WTC11 (cell line): Measurements from ENCODE around the gene CLCN1. TPM values are rescaled to one million over a fixed set of nuclear protein-coding genes. Genes with fewer than 3 reads are reported as not detected.

Experiments
- ATAC-seq: fragments of 200-7000 bp; cut with Tn5 transposase; 2 replicates; pipeline ENCODE4 v1.10.0; 2021; ENCODE audit warnings: mild to moderate bottlenecking, moderate library complexity
- CTCF ChIA-PET: fragments of 300-600 bp; sonication (Branson Sonifier 250); formaldehyde crosslinking; loops from one replicate; lab custom pipeline; 2021; ENCODE audit warnings: antibody characterized with exemption; lab: Charles Lee
- POLR2A ChIA-PET: fragments of 350-600 bp; sonication (Branson Sonifier 250); formaldehyde crosslinking; loops from one replicate; lab custom pipeline; 2021; ENCODE audit warnings: antibody characterized with exemption; lab: Charles Lee
- DNase-seq: peaks from one replicate; pipeline ENCODE4 v3.0.0; 2021; ENCODE audit warnings: low spot score
- H3K27ac Mint-ChIP-seq: 2 replicates; pipeline ENCODE4 v1.8.0; 2021; ENCODE audit warnings: mixed read lengths
- H3K27me3 Mint-ChIP-seq: 2 replicates; pipeline ENCODE4 v1.8.0; 2021; ENCODE audit warnings: low read depth, mild to moderate bottlenecking, moderate library complexity, mixed read lengths
- H3K36me3 Mint-ChIP-seq: 2 replicates; pipeline ENCODE4 v1.8.0; 2021; ENCODE audit warnings: mixed read lengths
- H3K4me1 Mint-ChIP-seq: 2 replicates; pipeline ENCODE4 v1.8.0; 2022; ENCODE audit warnings: mixed read lengths
- H3K4me3 Mint-ChIP-seq: 2 replicates; pipeline ENCODE4 v1.8.0; 2021; ENCODE audit warnings: mild to moderate bottlenecking, moderate library complexity, mixed read lengths
- H3K9me3 Mint-ChIP-seq: 2 replicates; pipeline ENCODE4 v1.8.0; 2021; ENCODE audit warnings: mixed read lengths
- E2F5 ChIP-seq: sonication (generic); formaldehyde crosslinking; IDR thresholded peaks from 2 replicates; pipeline ENCODE4 v1.8.1; 2022; ENCODE audit warnings: mild to moderate bottlenecking, moderate library complexity, missing genetic modification reagents
- ELF4 ChIP-seq: sonication (generic); formaldehyde crosslinking; IDR thresholded peaks from 2 replicates; pipeline ENCODE4 v1.8.1; 2022; ENCODE audit warnings: low read depth, mild to moderate bottlenecking, moderate library complexity, missing genetic modification reagents
- ESRRA ChIP-seq: sonication (generic); formaldehyde crosslinking; IDR thresholded peaks from 2 replicates; pipeline ENCODE4 v1.8.1; 2022; ENCODE audit warnings: mild to moderate bottlenecking, missing genetic modification reagents, borderline replicate concordance
- ETV6 ChIP-seq: sonication (generic); formaldehyde crosslinking; IDR thresholded peaks from 2 replicates; pipeline ENCODE4 v1.8.1; 2022; ENCODE audit warnings: mild to moderate bottlenecking, missing genetic modification reagents
- NFYB ChIP-seq: sonication (generic); formaldehyde crosslinking; conservative IDR thresholded peaks from 2 replicates; pipeline ENCODE4 v1.8.0; 2022; ENCODE audit warnings: low read depth, missing genetic modification reagents
- NR1H2 ChIP-seq: sonication (generic); formaldehyde crosslinking; IDR thresholded peaks from 2 replicates; pipeline ENCODE4 v1.9.0; 2021; ENCODE audit warnings: mild to moderate bottlenecking, moderate library complexity, missing genetic modification reagents
- PREB ChIP-seq: sonication (generic); formaldehyde crosslinking; IDR thresholded peaks from 2 replicates; pipeline ENCODE4 v1.8.1; 2022; ENCODE audit warnings: mild to moderate bottlenecking, missing genetic modification reagents, moderate library complexity, borderline replicate concordance
- SOX15 ChIP-seq: fragments of 250-450 bp; sonication (Bioruptor Pico); IDR thresholded peaks from 2 replicates; pipeline ENCODE4 v1.9.0; 2021; ENCODE audit warnings: mild to moderate bottlenecking
- TCF7 ChIP-seq: sonication (generic); formaldehyde crosslinking; IDR thresholded peaks from 2 replicates; pipeline ENCODE4 v1.8.0; 2022; ENCODE audit warnings: mild to moderate bottlenecking, low read depth, missing genetic modification reagents, moderate library complexity
- TEAD1 ChIP-seq: sonication (generic); formaldehyde crosslinking; IDR thresholded peaks from 2 replicates; pipeline ENCODE4 v1.8.0; 2022; ENCODE audit warnings: mild to moderate bottlenecking, missing genetic modification reagents
- ZNF121 ChIP-seq: sonication (generic); formaldehyde crosslinking; IDR thresholded peaks from 2 replicates; pipeline ENCODE4 v1.8.0; 2023; ENCODE audit warnings: missing genetic modification reagents
- ZNF425 ChIP-seq: fragments of 250-450 bp; sonication (Bioruptor Pico); conservative IDR thresholded peaks from 2 replicates; pipeline ENCODE4 v1.9.0; 2021; ENCODE audit warnings: mild to moderate bottlenecking
- total RNA-seq: library from RNA; stranded (reverse); gene quantifications from 3 replicates; pipeline ENCODE4 v1.2.3, GENCODE V29; 2021
- TF ChIP-seq, protein P1 (sequence below): sonication (generic); formaldehyde crosslinking; IDR thresholded peaks from 2 replicates; pipeline ENCODE4 v1.8.1; 2023; ENCODE audit warnings: mild to moderate bottlenecking, moderate library complexity, missing genetic modification reagents
- TF ChIP-seq, protein P2 (sequence below): sonication (generic); formaldehyde crosslinking; IDR thresholded peaks from 2 replicates; pipeline ENCODE4 v1.8.1; 2023; ENCODE audit warnings: mild to moderate bottlenecking, missing genetic modification reagents, borderline replicate concordance
- TF ChIP-seq, protein P3 (sequence below): sonication (generic); formaldehyde crosslinking; IDR thresholded peaks from 2 replicates; pipeline ENCODE4 v1.8.0; 2023; ENCODE audit warnings: mild to moderate bottlenecking, missing genetic modification reagents
- TF ChIP-seq, protein P4 (sequence below): sonication (generic); formaldehyde crosslinking; IDR thresholded peaks from 2 replicates; pipeline ENCODE4 v1.8.0; 2022; ENCODE audit warnings: missing genetic modification reagents

Gene CLCN1
- total RNA-seq, 1 experiment from 2014 or later, result 0.28 TPM

GRCh38 chr7:143327903-143328302 is 12.0 kb downstream of the CLCN1 start (continued):
- TF ChIP-seq, protein P1, sequence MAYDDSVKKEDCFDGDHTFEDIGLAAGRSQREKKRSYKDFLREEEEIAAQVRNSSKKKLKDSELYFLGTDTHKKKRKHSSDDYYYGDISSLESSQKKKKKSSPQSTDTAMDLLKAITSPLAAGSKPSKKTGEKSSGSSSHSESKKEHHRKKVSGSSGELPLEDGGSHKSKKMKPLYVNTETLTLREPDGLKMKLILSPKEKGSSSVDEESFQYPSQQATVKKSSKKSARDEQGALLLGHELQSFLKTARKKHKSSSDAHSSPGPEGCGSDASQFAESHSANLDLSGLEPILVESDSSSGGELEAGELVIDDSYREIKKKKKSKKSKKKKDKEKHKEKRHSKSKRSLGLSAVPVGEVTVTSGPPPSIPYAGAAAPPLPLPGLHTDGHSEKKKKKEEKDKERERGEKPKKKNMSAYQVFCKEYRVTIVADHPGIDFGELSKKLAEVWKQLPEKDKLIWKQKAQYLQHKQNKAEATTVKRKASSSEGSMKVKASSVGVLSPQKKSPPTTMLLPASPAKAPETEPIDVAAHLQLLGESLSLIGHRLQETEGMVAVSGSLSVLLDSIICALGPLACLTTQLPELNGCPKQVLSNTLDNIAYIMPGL (CRISPR knock-in tag), result no peak
- no peak for TF ChIP-seq PREB (CRISPR knock-in tag)
- TF ChIP-seq TEAD1 (CRISPR knock-in tag), result no peak
- TF ChIP-seq ESRRA (CRISPR knock-in tag), result no peak
- TF ChIP-seq ZNF121 (CRISPR knock-in tag), result no peak
- no peak for TF ChIP-seq ETV6 (CRISPR knock-in tag)
- no peak for TF ChIP-seq NFYB
- TF ChIP-seq, all 79 proteins: peak for 0

DNA sequence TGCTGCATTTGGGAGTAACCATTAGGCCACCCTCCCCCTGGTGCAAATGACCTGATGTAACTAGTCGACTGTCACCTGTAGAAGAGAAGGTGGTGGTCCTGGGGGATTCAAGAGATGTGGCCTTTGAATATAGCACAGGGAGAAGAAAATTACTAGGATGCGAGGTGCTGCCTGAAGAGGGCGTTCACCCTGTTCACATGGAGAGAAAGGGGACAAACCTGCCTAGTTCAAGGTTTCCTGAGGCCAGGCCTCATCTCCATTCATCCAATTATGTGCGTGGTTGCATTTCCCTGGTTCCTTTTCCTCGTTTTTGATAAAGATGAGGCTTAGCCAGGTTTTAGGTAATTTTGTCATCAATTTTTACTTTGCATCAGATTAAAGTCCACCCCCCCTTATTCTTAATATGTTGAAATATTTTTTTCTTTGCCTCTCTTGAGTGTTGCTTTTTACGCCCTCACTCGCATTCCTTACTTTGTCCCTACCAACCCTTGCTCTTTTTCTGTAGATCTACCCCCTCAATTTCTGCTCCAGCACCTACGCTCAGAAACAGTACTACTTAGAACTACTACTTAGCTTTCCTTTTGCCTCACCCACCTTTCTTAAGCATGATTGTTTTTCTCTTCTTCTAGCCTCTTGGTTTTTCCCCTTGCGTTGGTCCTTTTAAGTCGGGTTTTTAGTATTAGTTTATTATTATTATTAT is 13.7 kb downstream of the CLCN1 start:
- ChIA-PET CTCF (interaction anchor here (1.3 to 2.1 kb wide), 2 partner anchors 9 to 16 kb away, joined by 3 to 8 read pairs; no protein-coding TSS in a partner anchor), POLR2A (no interaction called here)
- Mint-ChIP-seq H3K36me3 (no peaks in the 10 kb centered on the region), H3K27me3 (no peaks in the 10 kb centered on the region), H3K9me3 (no peaks in the 10 kb centered on the region), H3K4me1 (peaks cover 19% of the 10 kb centered on the region), H3K27ac (no peak overlapping the region), H3K4me3 (no peak overlapping the region)
- DNase-seq (no peak), ATAC-seq (peak; percentile 52)
- TF ChIP-seq, protein P2, sequence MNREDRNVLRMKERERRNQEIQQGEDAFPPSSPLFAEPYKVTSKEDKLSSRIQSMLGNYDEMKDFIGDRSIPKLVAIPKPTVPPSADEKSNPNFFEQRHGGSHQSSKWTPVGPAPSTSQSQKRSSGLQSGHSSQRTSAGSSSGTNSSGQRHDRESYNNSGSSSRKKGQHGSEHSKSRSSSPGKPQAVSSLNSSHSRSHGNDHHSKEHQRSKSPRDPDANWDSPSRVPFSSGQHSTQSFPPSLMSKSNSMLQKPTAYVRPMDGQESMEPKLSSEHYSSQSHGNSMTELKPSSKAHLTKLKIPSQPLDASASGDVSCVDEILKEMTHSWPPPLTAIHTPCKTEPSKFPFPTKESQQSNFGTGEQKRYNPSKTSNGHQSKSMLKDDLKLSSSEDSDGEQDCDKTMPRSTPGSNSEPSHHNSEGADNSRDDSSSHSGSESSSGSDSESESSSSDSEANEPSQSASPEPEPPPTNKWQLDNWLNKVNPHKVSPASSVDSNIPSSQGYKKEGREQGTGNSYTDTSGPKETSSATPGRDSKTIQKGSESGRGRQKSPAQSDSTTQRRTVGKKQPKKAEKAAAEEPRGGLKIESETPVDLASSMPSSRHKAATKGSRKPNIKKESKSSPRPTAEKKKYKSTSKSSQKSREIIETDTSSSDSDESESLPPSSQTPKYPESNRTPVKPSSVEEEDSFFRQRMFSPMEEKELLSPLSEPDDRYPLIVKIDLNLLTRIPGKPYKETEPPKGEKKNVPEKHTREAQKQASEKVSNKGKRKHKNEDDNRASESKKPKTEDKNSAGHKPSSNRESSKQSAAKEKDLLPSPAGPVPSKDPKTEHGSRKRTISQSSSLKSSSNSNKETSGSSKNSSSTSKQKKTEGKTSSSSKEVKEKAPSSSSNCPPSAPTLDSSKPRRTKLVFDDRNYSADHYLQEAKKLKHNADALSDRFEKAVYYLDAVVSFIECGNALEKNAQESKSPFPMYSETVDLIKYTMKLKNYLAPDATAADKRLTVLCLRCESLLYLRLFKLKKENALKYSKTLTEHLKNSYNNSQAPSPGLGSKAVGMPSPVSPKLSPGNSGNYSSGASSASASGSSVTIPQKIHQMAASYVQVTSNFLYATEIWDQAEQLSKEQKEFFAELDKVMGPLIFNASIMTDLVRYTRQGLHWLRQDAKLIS (CRISPR knock-in tag), result no peak
- no peak for TF ChIP-seq ZNF425
- TF ChIP-seq, protein P3, sequence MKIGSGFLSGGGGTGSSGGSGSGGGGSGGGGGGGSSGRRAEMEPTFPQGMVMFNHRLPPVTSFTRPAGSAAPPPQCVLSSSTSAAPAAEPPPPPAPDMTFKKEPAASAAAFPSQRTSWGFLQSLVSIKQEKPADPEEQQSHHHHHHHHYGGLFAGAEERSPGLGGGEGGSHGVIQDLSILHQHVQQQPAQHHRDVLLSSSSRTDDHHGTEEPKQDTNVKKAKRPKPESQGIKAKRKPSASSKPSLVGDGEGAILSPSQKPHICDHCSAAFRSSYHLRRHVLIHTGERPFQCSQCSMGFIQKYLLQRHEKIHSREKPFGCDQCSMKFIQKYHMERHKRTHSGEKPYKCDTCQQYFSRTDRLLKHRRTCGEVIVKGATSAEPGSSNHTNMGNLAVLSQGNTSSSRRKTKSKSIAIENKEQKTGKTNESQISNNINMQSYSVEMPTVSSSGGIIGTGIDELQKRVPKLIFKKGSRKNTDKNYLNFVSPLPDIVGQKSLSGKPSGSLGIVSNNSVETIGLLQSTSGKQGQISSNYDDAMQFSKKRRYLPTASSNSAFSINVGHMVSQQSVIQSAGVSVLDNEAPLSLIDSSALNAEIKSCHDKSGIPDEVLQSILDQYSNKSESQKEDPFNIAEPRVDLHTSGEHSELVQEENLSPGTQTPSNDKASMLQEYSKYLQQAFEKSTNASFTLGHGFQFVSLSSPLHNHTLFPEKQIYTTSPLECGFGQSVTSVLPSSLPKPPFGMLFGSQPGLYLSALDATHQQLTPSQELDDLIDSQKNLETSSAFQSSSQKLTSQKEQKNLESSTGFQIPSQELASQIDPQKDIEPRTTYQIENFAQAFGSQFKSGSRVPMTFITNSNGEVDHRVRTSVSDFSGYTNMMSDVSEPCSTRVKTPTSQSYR, result no peak
- TF ChIP-seq ELF4 (CRISPR knock-in tag), result no peak
- TF ChIP-seq NR1H2 (CRISPR knock-in tag), result no peak
- no peak for TF ChIP-seq TCF7 (CRISPR knock-in tag)
- TF ChIP-seq E2F5 (CRISPR knock-in tag), result no peak
- TF ChIP-seq, protein P4, sequence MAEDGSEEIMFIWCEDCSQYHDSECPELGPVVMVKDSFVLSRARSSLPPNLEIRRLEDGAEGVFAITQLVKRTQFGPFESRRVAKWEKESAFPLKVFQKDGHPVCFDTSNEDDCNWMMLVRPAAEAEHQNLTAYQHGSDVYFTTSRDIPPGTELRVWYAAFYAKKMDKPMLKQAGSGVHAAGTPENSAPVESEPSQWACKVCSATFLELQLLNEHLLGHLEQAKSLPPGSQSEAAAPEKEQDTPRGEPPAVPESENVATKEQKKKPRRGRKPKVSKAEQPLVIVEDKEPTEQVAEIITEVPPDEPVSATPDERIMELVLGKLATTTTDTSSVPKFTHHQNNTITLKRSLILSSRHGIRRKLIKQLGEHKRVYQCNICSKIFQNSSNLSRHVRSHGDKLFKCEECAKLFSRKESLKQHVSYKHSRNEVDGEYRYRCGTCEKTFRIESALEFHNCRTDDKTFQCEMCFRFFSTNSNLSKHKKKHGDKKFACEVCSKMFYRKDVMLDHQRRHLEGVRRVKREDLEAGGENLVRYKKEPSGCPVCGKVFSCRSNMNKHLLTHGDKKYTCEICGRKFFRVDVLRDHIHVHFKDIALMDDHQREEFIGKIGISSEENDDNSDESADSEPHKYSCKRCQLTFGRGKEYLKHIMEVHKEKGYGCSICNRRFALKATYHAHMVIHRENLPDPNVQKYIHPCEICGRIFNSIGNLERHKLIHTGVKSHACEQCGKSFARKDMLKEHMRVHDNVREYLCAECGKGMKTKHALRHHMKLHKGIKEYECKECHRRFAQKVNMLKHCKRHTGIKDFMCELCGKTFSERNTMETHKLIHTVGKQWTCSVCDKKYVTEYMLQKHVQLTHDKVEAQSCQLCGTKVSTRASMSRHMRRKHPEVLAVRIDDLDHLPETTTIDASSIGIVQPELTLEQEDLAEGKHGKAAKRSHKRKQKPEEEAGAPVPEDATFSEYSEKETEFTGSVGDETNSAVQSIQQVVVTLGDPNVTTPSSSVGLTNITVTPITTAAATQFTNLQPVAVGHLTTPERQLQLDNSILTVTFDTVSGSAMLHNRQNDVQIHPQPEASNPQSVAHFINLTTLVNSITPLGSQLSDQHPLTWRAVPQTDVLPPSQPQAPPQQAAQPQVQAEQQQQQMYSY (CRISPR knock-in tag), result no peak
- TF ChIP-seq SOX15, result no peak
